ENCODE data around the gene SMAD5.

DNA sequence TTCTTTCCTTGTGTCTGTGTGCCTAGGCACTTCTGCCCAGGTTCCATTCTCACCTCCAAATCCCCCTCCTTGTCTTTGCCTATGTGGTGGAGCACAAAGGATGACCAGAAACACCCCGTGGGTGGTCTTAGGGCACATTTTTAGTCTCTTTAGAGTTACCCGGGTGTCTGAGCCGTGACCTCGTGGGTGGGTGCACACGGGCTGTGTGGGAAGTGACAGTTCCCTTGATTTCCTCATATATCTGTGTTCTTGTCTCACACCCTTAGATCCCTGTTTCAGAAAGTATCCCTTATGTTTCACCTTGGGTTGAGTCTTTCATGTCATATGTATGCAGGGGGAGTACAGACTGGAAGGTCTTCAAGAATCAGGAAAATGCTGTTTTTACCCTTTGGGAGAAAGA lies 73.7 kb downstream of the SMAD5 start:
- TF ChIP-seq CTCF (IDR thresholded peaks at IDR 0.05), result no peak
- TF ChIP-seq POLR2A (IDR thresholded peaks at IDR 0.05), result no peak
